WERI-Rb-1 (cell line): ENCODE results near the gene LCE1C.

Source experiments
- DNase-seq: peaks from one replicate; pipeline ENCODE4 v3.0.0-alpha.2; 2020
- H3K27ac ChIP-seq: fragments of 250-450 bp; sonication (Bioruptor Pico); 2 replicates; pipeline ENCODE4 v1.5.1; 2020; ENCODE audit warnings: mild to moderate bottlenecking, moderate library complexity
- H3K27me3 ChIP-seq: fragments of 250-450 bp; sonication (Bioruptor Pico); 2 replicates; pipeline ENCODE4 v1.5.1; 2021; ENCODE audit warnings: mild to moderate bottlenecking, low read depth, moderate library complexity; ENCODE audit not compliant: insufficient read depth, severe bottlenecking
- H3K36me3 ChIP-seq: fragments of 250-450 bp; sonication (Bioruptor Pico); 2 replicates; pipeline ENCODE4 v1.5.1; 2020; ENCODE audit warnings: mild to moderate bottlenecking, moderate library complexity
- H3K4me3 ChIP-seq: 2 replicates; pipeline ENCODE4 v1.5.1; 2011; ENCODE audit warnings: low read depth, mild to moderate bottlenecking, control low read depth, low read length
- H3K9me3 ChIP-seq: fragments of 250-450 bp; sonication (Bioruptor Pico); 2 replicates; pipeline ENCODE4 v1.5.1; 2021; ENCODE audit warnings: mild to moderate bottlenecking, moderate library complexity; ENCODE audit not compliant: severe bottlenecking
- TF ChIP-seq, protein P1 (sequence below): IDR thresholded peaks from 2 replicates; pipeline ENCODE4 v1.5.1; 2011; ENCODE audit warnings: low read depth, mild to moderate bottlenecking, control low read depth, inconsistent platforms, low read length

The LCE1C gene

DNA sequence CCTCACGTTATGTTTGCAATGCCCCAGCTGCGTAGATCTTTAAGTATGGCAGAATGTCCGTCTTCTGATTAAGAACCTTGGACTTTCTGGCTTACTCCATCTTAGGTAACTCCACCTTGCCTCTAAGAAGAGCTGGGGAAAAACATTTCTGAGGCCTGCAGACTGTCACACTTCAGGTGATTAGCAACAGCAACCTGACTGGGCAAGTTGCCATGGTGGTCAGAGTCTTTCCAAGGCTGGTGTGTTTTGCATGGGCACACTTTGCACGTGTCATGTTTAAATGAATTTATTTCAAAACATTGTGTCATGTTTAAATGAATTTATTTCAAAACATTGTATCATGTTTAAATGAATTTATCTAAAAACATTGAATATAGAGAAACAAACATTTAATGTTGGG, 47.8 kb downstream of the LCE1C start:
- Histone ChIP-seq H3K9me3 (peaks cover 2% of the 10 kb centered on the region), H3K27me3 (peaks cover 97% of the 10 kb centered on the region)
- DNase-seq, result no peak

DNA sequence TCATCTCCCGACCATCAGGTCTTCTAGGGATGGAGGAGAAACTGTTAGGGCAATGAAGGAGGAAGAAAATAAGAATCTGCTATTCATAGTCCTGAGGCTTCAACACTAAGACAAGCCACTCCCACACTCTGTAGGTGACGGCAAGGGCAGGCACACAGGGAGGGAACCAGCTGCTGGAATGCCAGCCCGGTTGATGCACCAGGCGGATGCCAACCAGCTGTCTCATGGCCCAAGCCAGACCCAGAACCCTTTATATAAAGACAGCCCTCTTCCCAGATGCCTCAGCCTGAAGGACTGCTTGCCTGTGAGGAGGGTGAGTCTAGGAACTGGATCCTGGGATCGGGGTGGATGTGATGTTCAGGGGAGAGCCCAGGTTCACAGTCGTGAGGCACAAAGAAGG, 48.7 kb downstream of the LCE1C start, which contains the start of gene KPRP:
Gene KPRP (plus strand): TSS at position 279 of the 400 bp plus-strand sequence. CDS start 1,564 bp downstream, outside the sequence.
- peaks cover 2% of the 10 kb centered on the region for H3K9me3 ChIP-seq
- H3K4me3 ChIP-seq, result no peak within 1 kb of the TSS
- H3K27ac ChIP-seq, result no peak within 1 kb of the TSS
- no peaks in the 10 kb centered on the region for H3K36me3 ChIP-seq
- no peak for DNase-seq
- TF ChIP-seq, protein P1, sequence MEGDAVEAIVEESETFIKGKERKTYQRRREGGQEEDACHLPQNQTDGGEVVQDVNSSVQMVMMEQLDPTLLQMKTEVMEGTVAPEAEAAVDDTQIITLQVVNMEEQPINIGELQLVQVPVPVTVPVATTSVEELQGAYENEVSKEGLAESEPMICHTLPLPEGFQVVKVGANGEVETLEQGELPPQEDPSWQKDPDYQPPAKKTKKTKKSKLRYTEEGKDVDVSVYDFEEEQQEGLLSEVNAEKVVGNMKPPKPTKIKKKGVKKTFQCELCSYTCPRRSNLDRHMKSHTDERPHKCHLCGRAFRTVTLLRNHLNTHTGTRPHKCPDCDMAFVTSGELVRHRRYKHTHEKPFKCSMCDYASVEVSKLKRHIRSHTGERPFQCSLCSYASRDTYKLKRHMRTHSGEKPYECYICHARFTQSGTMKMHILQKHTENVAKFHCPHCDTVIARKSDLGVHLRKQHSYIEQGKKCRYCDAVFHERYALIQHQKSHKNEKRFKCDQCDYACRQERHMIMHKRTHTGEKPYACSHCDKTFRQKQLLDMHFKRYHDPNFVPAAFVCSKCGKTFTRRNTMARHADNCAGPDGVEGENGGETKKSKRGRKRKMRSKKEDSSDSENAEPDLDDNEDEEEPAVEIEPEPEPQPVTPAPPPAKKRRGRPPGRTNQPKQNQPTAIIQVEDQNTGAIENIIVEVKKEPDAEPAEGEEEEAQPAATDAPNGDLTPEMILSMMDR, result no peak
- H3K27me3 ChIP-seq, result peaks cover 97% of the 10 kb centered on the region

More for the DNA sequence above, 47.8 kb downstream of the LCE1C start:
- TF ChIP-seq, protein P1, result no peak
- H3K4me3 ChIP-seq, result no peak overlapping the region
- H3K27ac ChIP-seq, result no peak overlapping the region
- no peaks in the 10 kb centered on the region for H3K36me3 ChIP-seq

DNA sequence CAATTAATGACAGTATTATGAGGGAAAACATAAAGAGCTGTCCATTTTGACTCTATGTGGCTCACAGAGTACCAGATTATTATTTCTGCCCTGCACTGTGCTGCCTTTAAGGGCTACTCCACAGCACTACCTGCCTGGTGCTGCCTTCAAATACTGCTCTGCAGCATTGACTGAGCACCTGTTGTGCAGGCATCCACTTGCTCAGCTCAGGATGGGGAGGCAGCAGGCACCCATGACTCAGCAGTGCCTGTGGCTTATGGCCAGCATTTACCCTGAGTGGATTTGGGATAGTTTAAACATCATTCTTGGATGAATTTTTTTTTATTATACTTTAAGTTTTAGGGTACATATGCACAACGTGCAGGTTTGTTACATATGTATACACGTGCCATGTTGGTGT, 49.6 kb downstream of the LCE1C start:
- Histone ChIP-seq H3K27ac (no peak overlapping the region), H3K36me3 (no peaks in the 10 kb centered on the region), H3K9me3 (peaks cover 2% of the 10 kb centered on the region), H3K4me3 (no peak overlapping the region), H3K27me3 (peaks cover 97% of the 10 kb centered on the region)
- DNase-seq, result no peak
- TF ChIP-seq, protein P1, result no peak
